H1 (cell line): ENCODE data around the gene CIDEA. TPM values are rescaled to one million over a fixed set of nuclear protein-coding genes. Genes with fewer than 3 reads are reported as not detected.

Source experiments
- BRCA1 ChIP-seq: IDR thresholded peaks from 2 replicates; pipeline ENCODE4 v1.6.1; 2012; ENCODE audit warnings: low read depth, low read length, improper control_type of control experiment
- CHD2 ChIP-seq: IDR thresholded peaks from 2 replicates; pipeline ENCODE4 v1.6.1; 2012; ENCODE audit warnings: low read length, improper control_type of control experiment
- JUN ChIP-seq: IDR thresholded peaks from 2 replicates; pipeline ENCODE4 v1.6.1; 2011; ENCODE audit warnings: low read depth, mild to moderate bottlenecking, improper control_type of control experiment, low read length
- JUND ChIP-seq: IDR thresholded peaks from 2 replicates; pipeline ENCODE4 v1.6.1; 2011; ENCODE audit warnings: mild to moderate bottlenecking, improper control_type of control experiment, low read length
- KDM5A ChIP-seq: fragments of 200-600 bp; IDR thresholded peaks from 2 replicates; pipeline ENCODE4 v1.7.1; 2012; ENCODE audit warnings: mild to moderate bottlenecking, low read length, inconsistent platforms, mixed read lengths
- NRF1 ChIP-seq: IDR thresholded peaks from 2 replicates; pipeline ENCODE4 v1.6.1; 2011; ENCODE audit warnings: mild to moderate bottlenecking, low read depth, low read length, improper control_type of control experiment
- polyA plus RNA-seq, 7 experiments: library from polyadenylated mRNA; depleted of rRNA in 3 of 7; stranded (reverse) in 5 of 7; unstranded in 2 of 7; fragments of >200 nt in 5 of 7; fragments of 200-250 nt in 2 of 7; gene quantifications; 1 replicate in 5 of 7; 2 replicates in 1 of 7; 4 replicates in 1 of 7; pipeline versions ENCODE4 v1.2.1 to v1.2.3, GENCODE V29; 2011 to 2013; ENCODE audit warnings: missing spikeins in 2 of 7, mixed read lengths in 2 of 7
- total RNA-seq: library from RNA; stranded (reverse); fragmentation: NEBNext Ultra II Directional; extraction: Animal tissue kit (Norgen Biotek cat#: 25700); gene quantifications from 2 replicates; pipeline ENCODE4 v1.2.1, GENCODE V29; 2021
- TF ChIP-seq, protein P1 (sequence below): IDR thresholded peaks from 2 replicates; pipeline ENCODE4 v1.6.1; 2011; ENCODE audit warnings: low read length, improper control_type of control experiment

The CIDEA gene
- total and polyA plus RNA-seq, 2 of the 8 experiments (the other 6 are each of a cell fraction or from before 2014, with no cell fraction given): not detected

DNA sequence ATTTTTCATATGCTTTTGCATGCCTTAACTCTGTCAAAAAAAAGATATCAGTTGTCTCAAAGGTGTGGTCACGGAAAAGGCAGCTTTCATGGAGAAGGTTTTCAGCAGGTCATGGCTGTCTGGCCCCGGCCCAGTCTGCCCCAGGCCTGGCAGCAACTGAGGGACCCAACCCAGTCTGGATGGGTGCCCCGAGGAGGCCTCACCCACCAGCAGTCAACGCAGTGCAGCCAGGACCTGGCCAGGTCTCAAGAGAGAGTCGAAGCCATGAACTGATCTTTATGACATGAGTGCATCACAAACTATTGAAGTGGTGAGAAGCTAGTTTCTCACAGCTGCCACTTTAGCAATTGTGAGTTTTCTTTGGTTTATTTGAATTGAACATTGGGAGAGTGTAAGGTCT is 61.8 kb downstream of the CIDEA start (continued):
- TF ChIP-seq, protein P1, sequence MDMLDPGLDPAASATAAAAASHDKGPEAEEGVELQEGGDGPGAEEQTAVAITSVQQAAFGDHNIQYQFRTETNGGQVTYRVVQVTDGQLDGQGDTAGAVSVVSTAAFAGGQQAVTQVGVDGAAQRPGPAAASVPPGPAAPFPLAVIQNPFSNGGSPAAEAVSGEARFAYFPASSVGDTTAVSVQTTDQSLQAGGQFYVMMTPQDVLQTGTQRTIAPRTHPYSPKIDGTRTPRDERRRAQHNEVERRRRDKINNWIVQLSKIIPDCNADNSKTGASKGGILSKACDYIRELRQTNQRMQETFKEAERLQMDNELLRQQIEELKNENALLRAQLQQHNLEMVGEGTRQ: no peak
- no peak for TF ChIP-seq JUND
- TF ChIP-seq CHD2: no peak
- no peak for TF ChIP-seq NRF1
- no peak for TF ChIP-seq BRCA1
- TF ChIP-seq KDM5A: no peak
- no peak for TF ChIP-seq JUN
